H1 (cell line): ENCODE results near the gene ATP4A. TPM values are rescaled to one million over a fixed set of nuclear protein-coding genes. Genes with fewer than 3 reads are reported as not detected.

Experiments used
- CTCF ChIA-PET: fragments of 300-600 bp; sonication (Branson Sonifier 250); formaldehyde crosslinking; loops from one replicate; lab custom pipeline; 2021; ENCODE audit not compliant: partially characterized antibody; lab: Charles Lee
- POLR2A ChIA-PET: fragments of 300-600 bp; sonication (Branson Sonifier 250); formaldehyde crosslinking; loops from one replicate; lab custom pipeline; 2021; ENCODE audit warnings: inconsistent platforms; ENCODE audit not compliant: partially characterized antibody; lab: Charles Lee
- DNase-seq, 2 experiments: peaks; one replicate each; pipeline versions ENCODE4 v3.0.0 to v3.0.0-alpha.2; 2010 to 2022; ENCODE audit warnings: low spot score in 2 of 2, low read depth in 1 of 2, mixed read lengths in 1 of 2
- FAIRE-seq: peaks from 2 replicates; lab custom pipeline; 2011; peaks lifted over from hg19 to GRCh38; lab: Jason Lieb, UNC
- H2AFZ ChIP-seq: 2 replicates; pipeline ENCODE4 v1.8.1; 2012; ENCODE audit warnings: low read length, inconsistent platforms
- H2AK5ac ChIP-seq: 2 replicates; pipeline ENCODE4 v1.6.1; 2013; ENCODE audit warnings: low read depth, low read length
- H2BK120ac ChIP-seq: replicated peaks from 2 replicates; pipeline ENCODE3; 2013; ENCODE audit warnings: low read depth, low read length, inconsistent platforms
- H2BK12ac ChIP-seq: 2 replicates; pipeline ENCODE4 v1.6.1; 2013; ENCODE audit warnings: low read depth, low read length
- H2BK15ac ChIP-seq: 2 replicates; pipeline ENCODE4 v1.6.1; 2013; ENCODE audit warnings: low read length
- H2BK20ac ChIP-seq: 2 replicates; pipeline ENCODE4 v1.6.1; 2013; ENCODE audit warnings: low read length
- H2BK5ac ChIP-seq: 2 replicates; pipeline ENCODE4 v1.6.1; 2013; ENCODE audit warnings: low read depth, low read length
- H3K14ac ChIP-seq: 2 replicates; pipeline ENCODE4 v1.6.1; 2013; ENCODE audit warnings: inconsistent platforms; ENCODE audit not compliant: insufficient read length
- H3K18ac ChIP-seq: 2 replicates; pipeline ENCODE4 v1.6.1; 2013; ENCODE audit warnings: low read length; ENCODE audit errors: extremely low read depth
- H3K23ac ChIP-seq: 2 replicates; pipeline ENCODE4 v1.6.1; 2013; ENCODE audit warnings: inconsistent platforms; ENCODE audit not compliant: insufficient read length
- H3K23me2 ChIP-seq: 2 replicates; pipeline ENCODE4 v1.6.1; 2013; ENCODE audit warnings: low read depth, low read length
- H3K27ac ChIP-seq: 2 replicates; pipeline ENCODE4 v1.6.1; 2011; ENCODE audit warnings: low read depth, low read length, inconsistent platforms
- H3K27me3 ChIP-seq, 4 experiments: replicated peaks in 1 of 4; 1 replicate in 1 of 4; 2 replicates in 3 of 4; pipeline versions ENCODE4 v1.6.1 to v1.8.1; 2011 to 2013; ENCODE audit warnings: low read length in 3 of 4, mild to moderate bottlenecking in 3 of 4, inconsistent platforms in 2 of 4, mixed read lengths in 2 of 4, moderate library complexity in 1 of 4; ENCODE audit not compliant: control insufficient read depth in 3 of 4, insufficient read depth in 3 of 4; ENCODE audit errors: extremely low read depth in 1 of 4
- H3K36me3 ChIP-seq, 4 experiments: 2 replicates each; pipeline versions ENCODE4 v1.6.1 to v1.8.1; 2011 to 2013; ENCODE audit warnings: mild to moderate bottlenecking in 4 of 4, low read length in 3 of 4, moderate library complexity in 2 of 4, control low read depth in 1 of 4, inconsistent platforms in 1 of 4; ENCODE audit not compliant: insufficient read depth in 4 of 4, control insufficient read depth in 2 of 4
- H3K4ac ChIP-seq: replicated peaks from 2 replicates; pipeline ENCODE3; 2013; ENCODE audit warnings: low read length, low read depth, mixed read lengths, inconsistent platforms; ENCODE audit not compliant: insufficient read length
- H3K4me1 ChIP-seq, 4 experiments: replicated peaks in 1 of 4; 1 replicate in 1 of 4; 2 replicates in 3 of 4; pipeline versions ENCODE4 v1.6.1 to v1.8.1; 2011 to 2013; ENCODE audit warnings: low read length in 3 of 4, inconsistent platforms in 2 of 4, mixed read lengths in 1 of 4; ENCODE audit not compliant: insufficient read depth in 4 of 4, control insufficient read depth in 3 of 4
- H3K4me2 ChIP-seq, 2 experiments: 2 replicates each; pipeline versions ENCODE4 v1.6.1 to v1.8.1; 2011 to 2013; ENCODE audit warnings: low read depth in 2 of 2, low read length in 2 of 2, control low read depth in 1 of 2, inconsistent platforms in 1 of 2, mild to moderate bottlenecking in 1 of 2; ENCODE audit not compliant: insufficient read depth in 1 of 2
- H3K4me3 ChIP-seq, 4 experiments: fragments of 200-600, 300-600 bp in 1 of 4; sonication (generic), shearing (Covaris generic), sonication (Bioruptor Twin) in 1 of 4; 2 replicates each; pipeline versions ENCODE4 v1.5.1 to v1.8.1; 2011 to 2016; ENCODE audit warnings: low read length in 4 of 4, low read depth in 3 of 4, control low read depth in 2 of 4, inconsistent platforms in 2 of 4, mild to moderate bottlenecking in 2 of 4, mixed read lengths in 1 of 4, moderate library complexity in 1 of 4; ENCODE audit not compliant: insufficient read depth in 2 of 4; ENCODE audit errors: extremely low read depth in 1 of 4
- H3K56ac ChIP-seq: replicated peaks from 2 replicates; pipeline ENCODE3; 2013; ENCODE audit warnings: low read depth, mild to moderate bottlenecking, mixed read lengths, low read length, inconsistent platforms; ENCODE audit not compliant: insufficient read length
- H3K79me1 ChIP-seq: 2 replicates; pipeline ENCODE4 v1.6.1; 2013; ENCODE audit warnings: low read depth, low read length, control low read depth
- H3K79me2 ChIP-seq, 2 experiments: 2 replicates each; pipeline versions ENCODE4 v1.6.1 to v1.8.1; 2012 to 2013; ENCODE audit warnings: low read length in 2 of 2, mild to moderate bottlenecking in 2 of 2, inconsistent platforms in 1 of 2; ENCODE audit not compliant: insufficient read depth in 2 of 2, control insufficient read depth in 1 of 2
- H3K9ac ChIP-seq, 4 experiments: replicated peaks in 1 of 4; 1 replicate in 1 of 4; 2 replicates in 3 of 4; pipeline versions ENCODE4 v1.6.1 to v1.8.1; 2011 to 2013; ENCODE audit warnings: low read depth in 3 of 4, low read length in 3 of 4, control low read depth in 2 of 4, mild to moderate bottlenecking in 2 of 4, moderate library complexity in 2 of 4, inconsistent platforms in 1 of 4; ENCODE audit errors: extremely low read depth in 1 of 4
- H3K9me3 ChIP-seq, 2 experiments: 2 replicates each; pipeline versions ENCODE4 v1.6.1 to v1.8.1; 2012 to 2013; ENCODE audit warnings: mild to moderate bottlenecking in 2 of 2, moderate library complexity in 2 of 2, control low read depth in 1 of 2, inconsistent platforms in 1 of 2, low read depth in 1 of 2, low read length in 1 of 2, mixed read lengths in 1 of 2; ENCODE audit not compliant: insufficient read depth in 2 of 2
- H4K20me1 ChIP-seq, 2 experiments: replicated peaks in 1 of 2; 2 replicates each; pipeline versions ENCODE3 to v1.8.1; 2011 to 2013; ENCODE audit warnings: inconsistent platforms in 2 of 2, low read length in 2 of 2, mild to moderate bottlenecking in 1 of 2; ENCODE audit not compliant: insufficient read depth in 2 of 2, control insufficient read depth in 1 of 2
- H4K5ac ChIP-seq: 2 replicates; pipeline ENCODE4 v1.6.1; 2013; ENCODE audit warnings: low read length, low read depth, mixed read lengths, inconsistent platforms; ENCODE audit not compliant: insufficient read length
- H4K8ac ChIP-seq: 2 replicates; pipeline ENCODE4 v1.8.0; 2013; ENCODE audit warnings: mild to moderate bottlenecking, moderate library complexity, low read length, inconsistent platforms; ENCODE audit not compliant: insufficient read depth; ENCODE audit errors: extremely low read depth
- H4K91ac ChIP-seq: replicated peaks from 2 replicates; pipeline ENCODE3; 2013; ENCODE audit warnings: low read length, mixed read lengths, inconsistent platforms; ENCODE audit not compliant: insufficient read length
- BRCA1 ChIP-seq: IDR thresholded peaks from 2 replicates; pipeline ENCODE4 v1.6.1; 2012; ENCODE audit warnings: low read depth, low read length, improper control_type of control experiment
- CEBPB ChIP-seq: IDR thresholded peaks from 2 replicates; pipeline ENCODE4 v1.6.1; 2012; ENCODE audit warnings: low read depth, low read length
- CTBP2 ChIP-seq: IDR thresholded peaks from 2 replicates; pipeline ENCODE4 v1.7.0; 2011; ENCODE audit warnings: borderline replicate concordance, mild to moderate bottlenecking, moderate library complexity, mixed read lengths, low read length; ENCODE audit not compliant: insufficient read depth, insufficient read length
- HDAC6 ChIP-seq: IDR thresholded peaks from one replicate; pipeline ENCODE4 v1.7.1; 2012; ENCODE audit warnings: low read depth, mild to moderate bottlenecking, inconsistent platforms, low read length, moderate library complexity
- KDM1A ChIP-seq: fragments of 200-600, 300-600 bp; sonication (generic); IDR thresholded peaks from 2 replicates; pipeline ENCODE4 v1.7.1; 2016; ENCODE audit warnings: mild to moderate bottlenecking, low read length, borderline replicate concordance
- MAFK ChIP-seq: IDR thresholded peaks from 2 replicates; pipeline ENCODE4 v1.6.1; 2012; ENCODE audit warnings: low read depth, mild to moderate bottlenecking, improper control_type of control experiment, low read length
- NANOG ChIP-seq: IDR thresholded peaks from 2 replicates; pipeline ENCODE4 v1.6.1; 2011; ENCODE audit warnings: low read length, low read depth, mild to moderate bottlenecking, inconsistent platforms; ENCODE audit not compliant: insufficient read depth, poor library complexity, severe bottlenecking
- POLR2AphosphoS5 ChIP-seq: IDR thresholded peaks from 2 replicates; pipeline ENCODE4 v1.6.1; 2011; ENCODE audit warnings: low read depth, low read length
- RBBP5 ChIP-seq: IDR thresholded peaks from 2 replicates; pipeline ENCODE4 v1.7.1; 2012; ENCODE audit warnings: low read depth, mild to moderate bottlenecking, inconsistent platforms, low read length, moderate library complexity, borderline replicate concordance
- SIRT6 ChIP-seq: IDR thresholded peaks from one replicate; pipeline ENCODE4 v1.7.1; 2012; ENCODE audit warnings: low read length, inconsistent platforms
- SIX5 ChIP-seq: IDR thresholded peaks from 2 replicates; pipeline ENCODE4 v1.6.1; 2011; ENCODE audit warnings: mild to moderate bottlenecking, low read depth, low read length
- ZNF274 ChIP-seq: IDR thresholded peaks from 2 replicates; pipeline ENCODE4 v1.7.0; 2012; ENCODE audit warnings: low read length, borderline replicate concordance; ENCODE audit errors: extremely low read depth
- WGBS, 2 experiments: shearing (Covaris generic) in 1 of 2; methylation state at CpG; one replicate each; pipeline versions ENCODE4 v1.1.6 to v1.1.7; 2013 to 2015; ENCODE audit warnings: low lambda C conversion rate in 2 of 2, mixed read lengths in 2 of 2, inconsistent platforms in 1 of 2, low coverage in 1 of 2, missing lambda C conversion rate in 1 of 2; ENCODE audit not compliant: insufficient replicate concordance in 2 of 2, insufficient coverage in 1 of 2, insufficient read length in 1 of 2; ENCODE audit errors: extremely low coverage in 1 of 2, missing lambda C conversion rate in 1 of 2; 5-methylcytosine and 5-hydroxymethylcytosine counted together
- polyA plus RNA-seq, 7 experiments: library from polyadenylated mRNA; depleted of rRNA in 3 of 7; stranded (reverse) in 5 of 7; unstranded in 2 of 7; fragments of >200 nt in 5 of 7; fragments of 200-250 nt in 2 of 7; gene quantifications; 1 replicate in 5 of 7; 2 replicates in 1 of 7; 4 replicates in 1 of 7; pipeline versions ENCODE4 v1.2.1 to v1.2.3, GENCODE V29; 2011 to 2013; ENCODE audit warnings: missing spikeins in 2 of 7, mixed read lengths in 2 of 7
- total RNA-seq: library from RNA; stranded (reverse); fragmentation: NEBNext Ultra II Directional; extraction: Animal tissue kit (Norgen Biotek cat#: 25700); gene quantifications from 2 replicates; pipeline ENCODE4 v1.2.1, GENCODE V29; 2021

Gene ATP4A
- total and polyA plus RNA-seq, 2 of the 8 experiments (the other 6 are each of a cell fraction or from before 2014, with no cell fraction given): 0.50 to 1.2 TPM

DNA sequence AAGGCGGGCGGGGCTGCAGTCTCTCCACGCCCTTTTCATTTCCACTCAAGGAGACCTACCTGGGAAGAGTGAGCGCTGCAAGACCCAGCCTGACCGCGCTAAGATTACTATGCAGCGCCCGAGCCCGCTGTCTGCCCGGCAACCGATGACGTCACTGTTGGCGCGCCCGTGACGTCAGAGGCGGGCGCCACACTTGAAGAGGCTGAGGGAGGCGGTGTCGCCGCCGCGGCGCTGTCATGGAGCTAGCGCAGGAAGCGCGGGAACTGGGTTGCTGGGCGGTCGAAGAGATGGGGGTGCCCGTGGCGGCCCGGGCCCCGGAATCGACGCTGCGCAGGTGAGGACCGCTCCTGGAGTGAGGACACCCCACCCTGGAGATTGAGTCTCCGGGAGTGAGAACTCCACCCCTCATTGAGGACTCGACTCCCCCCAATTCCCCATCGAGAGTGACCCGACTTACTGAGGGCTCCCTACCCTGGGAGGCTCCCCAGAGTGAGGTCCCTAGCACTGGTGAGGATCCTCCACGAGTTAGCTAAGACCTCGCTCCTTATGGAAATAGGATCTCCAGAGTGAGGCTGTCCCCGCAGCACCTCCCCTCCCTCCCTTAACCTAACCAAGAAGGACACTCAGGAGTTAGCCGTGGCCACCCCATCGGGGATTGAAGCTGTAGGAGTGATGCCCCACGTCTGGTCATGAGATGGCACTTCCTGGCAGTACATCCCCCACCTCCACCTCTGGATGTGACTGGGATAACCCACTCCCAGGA, 49.3 kb upstream of the ATP4A start, which contains the start of gene HAUS5:
Gene HAUS5, plus strand, starts transcription at position 177 of the 763 bp plus-strand sequence. Its CDS starts 60 bp downstream, at position 237.
- Histone ChIP-seq H3K79me1 (no peaks in the 10 kb centered on the region), H2BK120ac (no peak within 1 kb of the TSS), H3K9me3 (peaks cover 4 to 5% of the 10 kb centered on the region in 2 experiments; a peak in 3 of 4 replicates), H3K27me3 (peaks cover 0 to 3% (median 0%) of the 10 kb centered on the region in 4 experiments; a peak in 1 of 7 replicates), H4K5ac (peak within 1 kb of the TSS; percentile 52), H3K9ac (peak within 1 kb of the TSS; percentile 86 to 94 (median 88)), H3K79me2 (no peaks in the 10 kb centered on the region), H4K8ac (peak within 1 kb of the TSS; percentile 97), H3K4me2 (peak within 1 kb of the TSS; percentile 96 to 98), H2BK15ac (no peak within 1 kb of the TSS), H3K56ac (peak within 1 kb of the TSS; percentile 43), H2BK20ac (no peak within 1 kb of the TSS), H3K27ac (peak within 1 kb of the TSS; percentile 78), H4K91ac (peak within 1 kb of the TSS; percentile 73), H3K23ac (no peak within 1 kb of the TSS), H3K4ac (peak within 1 kb of the TSS; percentile 87), H3K4me1 (peaks cover 0 to 4% (median 2%) of the 10 kb centered on the region in 4 experiments; a peak in 4 of 7 replicates), H3K4me3 (peak within 1 kb of the TSS; percentile 84 to 90 (median 86)), H2BK5ac (peak within 1 kb of the TSS; percentile 66; the same call in 1 of the 2 replicates), H2AK5ac (no peak within 1 kb of the TSS), H2AFZ (peak within 1 kb of the TSS; percentile 95), H2BK12ac (peak within 1 kb of the TSS; percentile 84; the same call in 1 of the 2 replicates), H3K14ac (no peak within 1 kb of the TSS), H3K23me2 (peaks cover 8% of the 10 kb centered on the region; the same call in 1 of the 2 replicates), H4K20me1 (no peaks in the 10 kb centered on the region), H3K18ac (peak within 1 kb of the TSS; percentile 66), H3K36me3 (peaks cover 0 to 6% (median 4%) of the 10 kb centered on the region in 4 experiments; a peak in 3 of 8 replicates)
- DNase-seq (peak; percentile 81 to 99), FAIRE-seq (no peak)
- ChIA-PET CTCF (interaction anchor here (0.9 to 7.1 kb wide), 7 partner anchors 10 to 100 kb away, joined by 4 to 38 read pairs (median 10); no protein-coding TSS in a partner anchor), POLR2A (interaction anchor here (0.7 to 3.8 kb wide), 13 partner anchors 8 to 118 kb away, joined by 3 to 16 read pairs (median 5); no protein-coding TSS in a partner anchor)
- 2% methylated on average over 45 of the region's 47 CpGs; no CpG with 5 or more reads in 1 of the 2 experiments for WGBS, 2 experiments
- TF ChIP-seq KDM1A: no peak
- peak; percentile 48; the same call in 1 of the 2 replicates for TF ChIP-seq RBBP5
- no peak for TF ChIP-seq NANOG
- TF ChIP-seq CTBP2: no peak
- TF ChIP-seq ZNF274: no peak
- no peak for TF ChIP-seq SIRT6
- TF ChIP-seq POLR2AphosphoS5: peak; percentile 65
- no peak for TF ChIP-seq SIX5
- TF ChIP-seq BRCA1: peak; percentile 76
- no peak for TF ChIP-seq MAFK
- TF ChIP-seq CEBPB: peak; percentile 9; the same call in 1 of the 2 replicates
- no peak for TF ChIP-seq HDAC6
